Raji (cell line): ENCODE measurements around the gene STEAP1B.

Source experiments
- POLR2A ChIP-seq: IDR thresholded peaks from 2 replicates; pipeline ENCODE4 v1.6.1; 2011; ENCODE audit warnings: low read depth, low read length, control low read depth; ENCODE audit not compliant: insufficient read depth

Gene STEAP1B

DNA sequence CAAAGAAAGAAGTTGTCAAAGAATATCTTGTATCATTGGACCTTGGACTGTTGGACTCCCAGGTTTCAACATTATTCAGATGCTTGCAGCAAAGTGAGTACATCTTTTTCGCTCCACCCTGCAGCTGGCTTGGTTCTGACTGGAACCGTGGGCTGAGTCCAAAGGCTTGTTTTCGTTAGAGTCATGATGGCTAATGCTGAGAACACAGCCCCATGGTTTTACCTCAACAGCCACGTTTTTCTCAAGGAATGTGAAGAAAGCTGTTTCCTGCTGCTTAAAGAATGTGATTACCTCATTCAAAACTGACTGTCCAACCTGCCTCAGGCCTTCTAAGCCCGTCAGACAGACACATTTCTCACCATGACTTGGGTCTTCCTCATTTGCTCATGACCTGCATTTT, 69.5 kb downstream of the STEAP1B start:
- TF ChIP-seq POLR2A, result no peak

DNA sequence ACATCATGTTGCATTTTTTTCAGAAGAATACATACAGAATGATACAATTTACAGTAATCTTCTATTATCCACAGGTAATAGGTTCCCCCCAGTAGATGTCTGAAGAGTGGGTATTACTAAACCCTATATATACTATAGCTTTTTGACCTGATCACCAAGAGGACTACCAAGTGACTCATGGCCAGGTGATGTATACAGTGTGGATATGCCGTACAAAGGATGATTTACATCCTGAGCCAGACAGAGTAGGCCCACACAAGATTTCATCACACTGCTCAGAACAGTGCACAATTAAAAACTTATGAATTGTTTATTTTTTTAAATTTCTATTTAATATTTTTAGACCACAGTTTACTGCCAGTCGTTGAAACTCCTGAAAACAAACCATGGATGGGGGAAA, 70.6 kb downstream of the STEAP1B start:
- TF ChIP-seq POLR2A, result no peak

- TF ChIP-seq POLR2A, result no peak
These were observed 72.1 kb downstream of the STEAP1B start for GRCh38 chr7:22427855-22428254.

GRCh38 chr7:22427104-22427503, 72.9 kb downstream of the STEAP1B start:
- TF ChIP-seq POLR2A, result no peak

DNA sequence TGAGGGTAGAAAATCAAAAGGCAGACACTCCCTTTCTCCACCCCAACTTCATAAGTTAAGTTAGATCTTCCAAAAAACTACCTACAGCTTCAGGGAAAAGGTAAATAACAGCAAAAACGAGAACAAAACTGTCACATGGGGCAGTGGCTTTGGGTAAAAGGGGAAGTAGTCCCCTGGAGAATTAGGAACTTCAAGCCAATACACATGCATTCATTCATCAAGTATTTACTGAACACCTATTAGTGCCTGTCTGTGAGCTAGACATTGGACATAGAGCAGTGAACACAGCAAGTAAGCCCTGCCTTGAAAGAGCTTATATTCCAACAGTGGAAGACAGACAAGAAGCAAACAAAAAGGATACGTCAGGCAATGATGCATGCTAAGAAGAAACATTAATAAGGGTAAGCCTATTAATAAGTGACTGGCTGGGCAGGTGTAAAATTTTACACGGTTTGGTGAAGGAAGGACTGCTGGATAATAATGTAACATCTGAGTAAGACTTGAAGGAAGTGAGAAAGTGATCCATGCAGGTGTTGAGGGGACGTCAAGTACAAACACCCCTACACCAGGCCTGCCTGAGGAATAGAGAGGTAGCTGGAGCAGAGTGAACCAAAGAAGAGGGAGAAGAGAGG, 73.4 kb downstream of the STEAP1B start:
- no peak for TF ChIP-seq POLR2A

GRCh38 chr7:22425361-22425760, 74.6 kb downstream of the STEAP1B start:
- TF ChIP-seq POLR2A, result no peak

GRCh38 chr7:22422831-22423615, 77.0 kb downstream of the STEAP1B start:
- TF ChIP-seq POLR2A, result no peak

- TF ChIP-seq POLR2A, result no peak
These were observed 78.9 kb downstream of the STEAP1B start for GRCh38 chr7:22420973-22421635.

- no peak for TF ChIP-seq POLR2A
These were observed 80.0 kb downstream of the STEAP1B start for GRCh38 chr7:22420008-22420407.

DNA sequence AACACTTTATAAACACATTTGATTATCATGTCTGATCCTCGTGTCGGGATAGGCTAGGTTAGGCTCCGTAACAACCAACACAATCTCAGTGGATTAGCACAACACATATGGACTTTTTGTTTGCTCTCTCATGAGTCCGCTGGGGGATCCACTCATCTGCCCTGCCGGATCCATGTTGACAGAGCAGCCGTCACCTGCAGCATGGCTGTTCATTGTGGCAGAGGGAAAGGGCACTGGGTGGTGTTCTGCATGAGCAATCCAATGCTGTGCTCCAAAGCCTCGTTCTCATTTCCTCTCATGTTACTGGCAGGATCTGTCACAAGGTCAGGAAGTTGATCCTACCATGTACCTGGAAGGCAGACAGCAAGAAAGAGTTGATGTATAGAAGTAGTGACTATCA, 80.5 kb downstream of the STEAP1B start:
- TF ChIP-seq POLR2A, result no peak

GRCh38 chr7:22418251-22419046, 81.5 kb downstream of the STEAP1B start:
- TF ChIP-seq POLR2A, result no peak

DNA sequence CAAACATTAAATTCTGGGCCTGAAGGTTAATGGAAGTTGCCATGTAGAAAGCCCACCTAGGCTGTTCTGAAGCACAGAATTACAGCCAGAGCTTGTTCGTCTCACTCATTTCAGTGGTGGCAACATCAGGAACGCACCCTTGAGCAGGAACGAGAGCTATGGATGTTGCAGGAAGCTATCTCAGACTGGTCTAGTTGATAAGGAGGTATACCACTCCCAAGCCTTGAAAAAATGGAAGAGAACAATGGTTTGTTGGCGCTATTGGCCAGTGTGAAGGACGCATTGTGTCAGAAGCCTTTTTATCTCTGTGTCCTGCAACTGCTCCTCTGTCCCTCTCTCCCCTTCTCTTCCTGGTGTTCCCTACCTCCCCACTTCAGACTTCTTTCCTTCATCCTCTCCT, 82.1 kb downstream of the STEAP1B start:
- TF ChIP-seq POLR2A, result no peak

DNA sequence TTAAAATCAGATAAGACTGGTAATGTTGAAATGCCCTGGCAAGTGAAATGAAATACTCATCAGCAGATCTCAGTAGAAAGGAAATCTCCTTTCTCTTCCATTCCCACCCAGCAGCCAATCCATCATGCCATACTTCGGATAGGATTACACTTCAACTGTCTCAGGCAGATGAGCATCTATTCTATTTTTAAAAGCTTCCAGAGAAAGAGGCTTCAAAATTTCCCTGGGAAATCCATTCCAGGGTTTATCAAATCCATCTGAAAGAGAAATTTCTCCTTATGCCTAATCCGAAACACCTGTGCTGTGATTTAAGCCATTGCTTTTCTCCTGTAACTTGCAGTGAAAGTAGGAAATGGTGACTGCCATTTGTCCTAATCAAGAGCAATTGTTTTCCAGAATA, 82.6 kb downstream of the STEAP1B start:
- TF ChIP-seq POLR2A, result no peak

GRCh38 chr7:22414424-22414823, 85.6 kb downstream of the STEAP1B start:
- TF ChIP-seq POLR2A, result no peak

GRCh38 chr7:22413211-22413610, 86.8 kb downstream of the STEAP1B start:
- TF ChIP-seq POLR2A, result no peak
